Left renal pelvis (tissue), 4 donors: ENCODE data around the gene KMT2C. TPM values are rescaled to one million over a fixed set of nuclear protein-coding genes. Genes with fewer than 3 reads are reported as not detected.
"Not testable (repeated sequence)": the region's sequence is repeated elsewhere in the genome, so short reads cannot be mapped to it uniquely, and the experiment has no call there.

Experiments
- DNase-seq, 4 donors: peaks; one replicate each; pipeline ENCODE4 v3.0.0-alpha.2; 2013; ENCODE audit warnings: low read depth in 4 of 4, low spot score in 3 of 4
- polyA plus RNA-seq, 4 donors: library from polyadenylated mRNA; unstranded; fragments of 120-200 nt; gene quantifications; one replicate each; pipeline ENCODE4 v1.2.1, GENCODE V29; 2013; ENCODE audit not compliant: insufficient read length in 4 of 4

The KMT2C gene
- polyA plus RNA-seq, 4 donors, result 35.9 to 40.9 (median 37.7) TPM

DNA sequence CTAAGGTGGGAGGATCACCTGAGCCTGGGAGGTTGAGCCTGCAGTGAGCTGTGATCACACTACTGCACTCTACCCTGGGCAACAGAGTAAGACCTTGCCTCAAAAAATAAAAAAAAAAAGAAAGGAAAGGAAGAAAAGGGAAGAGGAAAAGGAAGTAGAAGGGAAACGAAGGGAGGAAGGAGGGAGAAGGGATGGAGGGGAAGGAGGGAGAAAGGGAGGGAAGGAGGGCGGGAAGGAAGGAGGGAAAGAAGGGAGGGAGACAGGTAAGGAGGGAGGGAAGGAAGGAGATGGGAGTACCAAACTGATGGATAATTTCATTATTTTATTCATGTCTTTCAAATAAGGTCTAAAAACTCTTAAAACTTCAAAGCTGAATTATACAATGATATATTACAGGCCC lies 106.3 kb downstream of the KMT2C start:
- no peak for DNase-seq

DNA sequence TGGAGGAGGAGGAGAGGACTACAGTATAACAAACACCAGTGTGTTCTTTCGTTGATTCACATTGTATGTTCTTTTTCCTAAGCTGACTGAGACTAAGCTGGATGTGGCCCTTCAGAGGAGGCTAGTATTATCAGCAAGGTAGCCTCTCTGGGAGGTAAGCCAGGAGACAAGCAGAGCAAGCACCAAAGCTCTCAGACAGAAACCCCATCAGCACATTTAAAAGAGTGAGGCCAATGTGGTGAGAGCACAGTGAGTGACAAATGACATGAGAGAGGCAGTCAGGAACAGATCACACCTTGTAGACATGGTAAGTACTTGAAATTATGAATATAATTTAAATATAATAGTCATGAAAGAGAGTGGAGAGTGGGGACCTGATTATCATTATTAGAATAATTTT lies 107.6 kb downstream of the KMT2C start:
- no peak for DNase-seq

- no peak for DNase-seq
Observed at GRCh38 chr7:152315845-152316244, 120.0 kb downstream of the KMT2C start.

- peak in 3 of 4 donors; percentile 50 to 61 (median 56) for DNase-seq
Observed at GRCh38 chr7:152313831-152314604, 121.8 kb downstream of the KMT2C start.

- no peak for DNase-seq
Observed at GRCh38 chr7:152313217-152313616, 122.6 kb downstream of the KMT2C start.

DNA sequence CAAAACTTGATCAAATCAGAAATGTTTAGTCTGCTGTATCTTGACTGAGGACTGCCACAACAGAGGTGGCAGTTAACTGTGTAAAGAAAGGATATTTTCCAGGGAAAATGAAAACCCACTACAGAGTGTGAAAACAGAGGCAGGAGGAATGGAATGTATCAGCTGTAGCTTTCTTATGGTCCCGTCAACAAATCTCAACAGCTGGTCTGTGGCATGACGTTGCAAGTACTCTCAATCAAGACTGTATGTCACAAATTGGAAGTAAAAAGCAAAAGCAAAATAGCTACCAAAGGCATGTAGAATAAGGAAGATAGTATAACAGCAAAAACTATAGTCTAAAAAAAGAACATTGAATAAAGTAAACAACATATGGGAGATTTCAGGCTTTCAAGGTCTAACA lies 123.5 kb downstream of the KMT2C start:
- DNase-seq, result peak in 2 of 4 donors; percentile 4 to 22

- DNase-seq, result no peak
Observed at GRCh38 chr7:152307902-152308301, 127.9 kb downstream of the KMT2C start.

DNA sequence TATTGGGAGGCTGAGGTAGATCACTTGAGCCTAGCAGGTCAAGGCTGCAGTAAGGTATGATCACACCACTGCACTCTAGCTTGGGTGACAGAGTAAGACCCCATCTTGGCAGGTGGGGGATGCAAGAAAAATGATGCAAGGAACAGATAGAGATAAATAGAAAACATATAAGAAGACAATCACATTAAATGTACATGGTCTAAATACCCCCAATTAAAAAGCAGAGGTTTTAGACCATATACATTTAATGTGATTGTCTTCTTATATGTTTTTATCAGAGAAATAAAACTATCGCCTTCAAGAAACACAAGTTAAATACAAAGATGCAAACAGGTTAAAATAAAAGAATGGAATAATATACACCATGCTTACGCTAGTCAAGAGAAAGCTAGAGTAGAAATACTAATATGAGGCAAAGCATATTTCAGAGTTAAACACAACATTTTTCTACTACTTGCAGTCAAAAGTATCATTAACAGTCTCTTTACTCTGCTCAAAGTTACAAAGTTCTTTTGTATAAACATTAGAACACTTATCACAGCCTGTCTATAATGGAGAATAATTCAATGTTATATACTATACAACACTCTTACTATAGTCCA lies 136.2 kb downstream of the KMT2C start:
- not testable (repeated sequence) for DNase-seq

- DNase-seq, result no peak
Observed at GRCh38 chr7:152292897-152293296, 142.9 kb downstream of the KMT2C start.

DNA sequence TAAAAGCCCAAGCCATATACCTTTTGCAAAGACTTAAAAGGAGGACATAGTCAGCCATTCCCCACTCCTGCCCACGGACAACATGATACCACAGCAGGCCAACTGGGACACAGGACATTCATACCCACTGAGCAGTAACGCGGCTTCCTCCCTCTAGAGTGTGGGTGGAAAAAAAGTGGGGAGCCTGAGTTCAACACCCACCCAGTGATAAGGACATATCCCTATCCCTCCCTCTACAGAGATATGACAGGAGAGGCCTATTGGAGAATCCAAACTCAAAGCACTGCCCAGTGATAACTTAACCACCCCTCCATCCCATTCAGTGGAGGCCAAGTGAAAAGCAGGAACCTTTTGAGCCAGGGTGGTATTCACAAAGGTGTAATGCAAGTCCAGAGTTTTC lies 148.8 kb downstream of the KMT2C start:
- not testable (repeated sequence) for DNase-seq

DNA sequence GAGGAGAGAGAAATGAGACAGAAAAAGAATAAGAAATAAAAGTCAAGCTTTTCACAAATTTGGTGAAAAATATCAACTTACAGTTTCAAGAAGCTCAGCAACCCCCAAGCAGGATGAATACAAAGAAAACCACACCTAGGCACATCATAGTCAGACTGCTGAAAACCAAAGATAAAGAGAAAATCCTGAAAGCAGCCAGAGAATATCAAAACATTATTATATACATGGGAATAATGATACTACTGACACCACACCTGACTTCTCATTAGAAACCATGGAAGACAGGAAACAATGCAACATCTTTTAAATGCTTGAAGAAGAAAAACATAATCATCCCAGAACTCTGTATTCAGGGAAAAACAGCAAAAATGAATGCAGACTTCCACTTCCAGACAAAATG lies 149.6 kb downstream of the KMT2C start:
- not testable (repeated sequence) for DNase-seq

DNA sequence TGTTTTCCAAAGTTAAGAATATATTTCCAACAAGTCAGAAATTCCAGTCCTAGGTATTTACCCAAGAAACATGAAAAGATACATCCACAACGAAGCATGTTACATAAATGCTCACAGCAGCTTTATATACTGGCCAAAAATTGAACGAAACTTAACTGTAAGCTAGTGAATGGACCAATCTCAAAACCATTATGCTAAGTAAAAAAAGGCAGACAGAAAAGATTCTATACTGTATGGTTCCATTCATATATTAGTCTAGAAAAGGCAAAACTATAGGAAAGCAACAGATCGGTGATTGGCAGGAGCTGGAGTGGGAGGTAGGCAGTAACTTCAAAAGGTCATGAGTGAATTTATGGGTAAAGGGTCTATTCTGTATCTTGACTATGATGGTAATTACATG lies 150.8 kb downstream of the KMT2C start:
- not testable (repeated sequence) for DNase-seq

- not testable (repeated sequence) for DNase-seq
Observed at GRCh38 chr7:152277687-152278086, 158.1 kb downstream of the KMT2C start.

GRCh38 chr7:152270427-152270826 lies 165.4 kb downstream of the KMT2C start:
- DNase-seq, result not testable (repeated sequence)

GRCh38 chr7:152266859-152267258 lies 168.9 kb downstream of the KMT2C start:
- not testable (repeated sequence) for DNase-seq

DNA sequence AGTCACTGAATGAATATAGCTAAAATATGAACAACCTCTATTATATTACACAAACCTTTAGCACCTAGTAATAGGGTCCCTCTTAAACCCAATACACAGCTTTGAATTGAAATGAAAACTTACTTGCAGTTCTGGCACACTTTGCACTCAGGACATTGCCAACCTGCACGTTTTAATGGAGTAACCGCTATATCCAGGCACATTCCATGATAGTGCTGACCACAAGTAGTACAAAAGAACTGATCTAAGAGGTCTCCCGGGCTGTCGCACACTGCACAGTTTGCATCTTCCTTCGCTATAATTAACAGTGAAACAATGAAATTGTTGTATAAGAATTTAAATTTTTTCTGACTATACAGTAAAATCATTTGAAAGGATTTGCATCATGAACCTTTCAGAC lies 170.9 kb downstream of the KMT2C start:
- DNase-seq, result not testable (repeated sequence)

DNA sequence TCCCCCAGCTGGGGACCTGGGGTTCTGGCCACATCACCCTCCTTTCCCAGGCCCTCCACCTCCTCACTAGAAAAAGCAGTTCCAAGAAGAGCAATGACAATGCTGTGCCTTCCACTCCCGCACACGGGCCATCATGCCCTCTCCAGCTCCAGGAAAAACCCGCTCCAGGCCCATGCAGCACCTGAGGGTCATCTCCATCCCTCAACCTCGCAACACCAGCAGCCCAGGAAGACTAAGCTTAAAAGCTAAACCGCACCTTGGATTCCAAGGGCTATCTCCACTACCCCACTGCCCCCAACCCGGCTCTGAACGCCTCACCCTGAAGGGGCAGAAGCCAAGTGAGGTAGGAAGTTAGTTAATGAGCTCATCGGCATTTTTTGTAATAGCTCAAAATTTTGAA lies 173.7 kb downstream of the KMT2C start:
- not testable (repeated sequence) for DNase-seq

- not testable (repeated sequence) for DNase-seq
Observed at GRCh38 chr7:152259645-152260044, 176.2 kb downstream of the KMT2C start.

DNA sequence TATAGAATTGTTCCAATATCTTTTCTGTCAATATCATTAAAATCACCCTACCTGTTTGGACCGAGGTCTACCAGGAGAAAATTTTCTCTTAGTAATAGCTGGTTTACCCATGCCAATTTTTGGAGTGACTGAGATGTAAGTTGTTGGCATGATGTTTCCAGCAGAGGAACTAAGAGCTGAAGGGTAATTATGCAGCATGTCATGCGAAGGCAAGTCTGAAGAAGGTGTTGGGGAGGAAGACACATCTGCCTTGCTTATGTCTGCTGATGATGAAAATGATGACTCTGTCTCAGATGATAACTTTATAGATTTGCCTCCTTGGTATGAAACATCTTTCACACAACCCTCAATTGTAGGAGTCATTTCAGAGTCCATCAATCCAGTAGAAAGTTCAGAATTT lies 188.0 kb downstream of the KMT2C start:
- not testable (repeated sequence) for DNase-seq

GRCh38 chr7:152245417-152245816 lies 190.4 kb downstream of the KMT2C start:
- DNase-seq, result not testable (repeated sequence)

DNA sequence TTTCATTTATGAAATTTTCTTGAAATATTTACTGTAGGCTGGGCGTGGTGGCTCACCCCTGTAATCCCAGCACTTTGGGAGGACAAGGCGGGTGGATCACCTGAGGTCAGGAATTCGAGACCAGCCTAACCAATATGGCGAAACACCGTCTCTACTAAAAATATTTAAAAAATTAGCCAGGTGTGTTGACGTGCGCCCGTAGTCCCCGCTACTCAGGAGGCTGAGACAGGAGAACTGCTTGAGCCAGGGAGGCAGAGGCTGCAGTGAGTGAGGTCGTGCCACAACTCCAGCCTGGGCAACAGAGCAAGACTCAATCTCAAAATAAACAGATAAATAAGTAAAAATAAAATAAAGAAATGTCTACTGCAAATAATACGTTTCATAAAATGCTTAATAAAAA lies 192.3 kb downstream of the KMT2C start:
- not testable (repeated sequence) for DNase-seq

GRCh38 chr7:152241301-152241700 lies 194.5 kb downstream of the KMT2C start:
- not testable (repeated sequence) for DNase-seq
